GM12875 (cell line): ENCODE data around the gene TXNRD1.
"Not testable (repeated sequence)": the region's sequence is repeated elsewhere in the genome, so short reads cannot be mapped to it uniquely, and the experiment has no call there.

ENCODE experiments used
- H3K4me3 ChIP-seq: one replicate; pipeline ENCODE4 v1.5.1; 2011; ENCODE audit warnings: low read depth, low read length, control low read depth
- TF ChIP-seq, protein P1 (sequence below): IDR thresholded peaks from 2 replicates; pipeline ENCODE4 v1.5.1; 2011; ENCODE audit warnings: low read depth, mild to moderate bottlenecking, control low read depth, inconsistent platforms, low read length, moderate library complexity, borderline replicate concordance; ENCODE audit not compliant: insufficient read depth

TXNRD1 gene

DNA sequence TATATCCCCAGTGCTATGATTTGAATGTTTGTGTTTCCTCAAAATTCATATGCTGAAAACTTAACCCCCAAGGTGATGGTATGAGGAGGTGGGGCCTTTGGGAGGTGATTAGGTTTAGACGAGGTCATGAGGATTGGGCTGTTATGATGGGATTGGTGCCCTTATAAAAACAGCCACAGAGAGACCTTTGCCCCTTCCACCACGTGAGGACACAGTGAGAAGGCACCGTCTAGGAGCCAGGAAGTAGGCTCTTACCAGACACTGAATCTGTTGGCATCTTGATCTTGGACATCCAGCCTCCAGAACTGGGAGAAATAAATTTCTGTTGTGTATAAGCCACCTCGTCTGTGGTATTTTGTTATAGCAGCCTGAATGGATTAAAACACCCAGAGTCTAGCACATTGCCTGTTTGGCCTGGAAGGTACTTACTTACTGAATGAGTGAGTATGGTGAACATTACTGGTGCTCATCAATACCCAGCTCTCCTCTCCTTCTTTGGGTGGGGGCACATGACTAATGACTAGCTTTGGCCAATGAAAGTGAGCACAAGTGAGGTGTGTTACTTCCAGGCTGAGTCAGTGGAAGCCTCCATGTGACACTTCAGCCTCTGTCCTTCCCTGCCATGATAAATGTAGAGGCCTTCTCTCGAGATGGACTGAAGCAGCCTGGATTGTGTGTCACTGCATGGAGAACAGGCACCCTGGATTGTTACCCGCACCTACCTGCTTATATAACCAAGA is 168.7 kb downstream of the TXNRD1 start:
- TF ChIP-seq, protein P1, sequence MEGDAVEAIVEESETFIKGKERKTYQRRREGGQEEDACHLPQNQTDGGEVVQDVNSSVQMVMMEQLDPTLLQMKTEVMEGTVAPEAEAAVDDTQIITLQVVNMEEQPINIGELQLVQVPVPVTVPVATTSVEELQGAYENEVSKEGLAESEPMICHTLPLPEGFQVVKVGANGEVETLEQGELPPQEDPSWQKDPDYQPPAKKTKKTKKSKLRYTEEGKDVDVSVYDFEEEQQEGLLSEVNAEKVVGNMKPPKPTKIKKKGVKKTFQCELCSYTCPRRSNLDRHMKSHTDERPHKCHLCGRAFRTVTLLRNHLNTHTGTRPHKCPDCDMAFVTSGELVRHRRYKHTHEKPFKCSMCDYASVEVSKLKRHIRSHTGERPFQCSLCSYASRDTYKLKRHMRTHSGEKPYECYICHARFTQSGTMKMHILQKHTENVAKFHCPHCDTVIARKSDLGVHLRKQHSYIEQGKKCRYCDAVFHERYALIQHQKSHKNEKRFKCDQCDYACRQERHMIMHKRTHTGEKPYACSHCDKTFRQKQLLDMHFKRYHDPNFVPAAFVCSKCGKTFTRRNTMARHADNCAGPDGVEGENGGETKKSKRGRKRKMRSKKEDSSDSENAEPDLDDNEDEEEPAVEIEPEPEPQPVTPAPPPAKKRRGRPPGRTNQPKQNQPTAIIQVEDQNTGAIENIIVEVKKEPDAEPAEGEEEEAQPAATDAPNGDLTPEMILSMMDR: no peak
- H3K4me3 ChIP-seq: no peak overlapping the region

DNA sequence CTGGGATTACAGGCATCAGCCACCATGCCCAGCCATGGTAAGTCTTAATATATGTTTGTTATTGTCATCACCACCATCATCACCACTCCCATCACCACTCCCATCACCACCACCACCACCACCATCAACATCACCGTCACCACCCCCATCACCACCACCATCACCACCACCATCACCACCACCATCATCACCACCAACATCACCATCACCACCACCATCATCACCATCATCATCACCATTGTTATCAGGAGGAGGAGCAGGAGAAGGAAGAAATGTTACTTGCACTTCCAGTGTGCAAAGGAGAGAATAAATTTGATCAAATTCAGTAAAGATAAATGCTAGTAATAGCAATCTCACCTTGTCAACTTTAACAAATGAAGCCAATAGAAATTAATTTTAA is 169.9 kb downstream of the TXNRD1 start:
- TF ChIP-seq, protein P1: no peak
- no peak overlapping the region for H3K4me3 ChIP-seq

DNA sequence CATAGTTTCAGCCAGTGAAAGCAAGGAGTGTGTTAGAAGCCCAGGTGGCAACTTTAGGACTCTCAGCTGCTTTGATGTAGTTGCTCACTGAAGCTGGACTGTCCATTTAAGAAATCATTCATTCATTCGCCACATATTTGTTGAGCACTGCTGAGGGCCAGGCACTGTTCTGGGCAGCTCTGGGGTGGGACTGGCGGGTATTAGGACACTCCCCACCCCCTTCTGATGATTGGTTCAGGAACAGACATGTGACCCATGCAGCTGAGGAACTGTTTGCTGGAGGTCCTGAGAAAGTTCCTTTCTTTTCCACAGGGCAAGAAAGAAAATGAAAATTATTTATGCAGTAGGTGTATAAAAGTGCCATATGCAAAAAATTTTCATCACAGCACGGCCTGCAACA is 170.9 kb downstream of the TXNRD1 start:
- no peak overlapping the region for H3K4me3 ChIP-seq
- TF ChIP-seq, protein P1: no peak

GRCh38 chr12:104387190-104387589 is 171.6 kb downstream of the TXNRD1 start:
- TF ChIP-seq, protein P1: no peak
- H3K4me3 ChIP-seq: no peak overlapping the region

- not testable (repeated sequence) for H3K4me3 ChIP-seq
These were observed 178.5 kb downstream of the TXNRD1 start for GRCh38 chr12:104394086-104394485.
